GM21825 (cell line): ENCODE data around the gene BRI3.

ENCODE experiments used
- ATAC-seq: cut with Tn5 transposase; IDR thresholded peaks from one replicate; pipeline ENCODE4 v1.9.1; 2021; ENCODE audit warnings: mild to moderate bottlenecking, moderate library complexity; ENCODE audit not compliant: unreplicated experiment

The BRI3 gene, protein sequence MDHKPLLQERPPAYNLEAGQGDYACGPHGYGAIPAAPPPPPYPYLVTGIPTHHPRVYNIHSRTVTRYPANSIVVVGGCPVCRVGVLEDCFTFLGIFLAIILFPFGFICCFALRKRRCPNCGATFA

DNA sequence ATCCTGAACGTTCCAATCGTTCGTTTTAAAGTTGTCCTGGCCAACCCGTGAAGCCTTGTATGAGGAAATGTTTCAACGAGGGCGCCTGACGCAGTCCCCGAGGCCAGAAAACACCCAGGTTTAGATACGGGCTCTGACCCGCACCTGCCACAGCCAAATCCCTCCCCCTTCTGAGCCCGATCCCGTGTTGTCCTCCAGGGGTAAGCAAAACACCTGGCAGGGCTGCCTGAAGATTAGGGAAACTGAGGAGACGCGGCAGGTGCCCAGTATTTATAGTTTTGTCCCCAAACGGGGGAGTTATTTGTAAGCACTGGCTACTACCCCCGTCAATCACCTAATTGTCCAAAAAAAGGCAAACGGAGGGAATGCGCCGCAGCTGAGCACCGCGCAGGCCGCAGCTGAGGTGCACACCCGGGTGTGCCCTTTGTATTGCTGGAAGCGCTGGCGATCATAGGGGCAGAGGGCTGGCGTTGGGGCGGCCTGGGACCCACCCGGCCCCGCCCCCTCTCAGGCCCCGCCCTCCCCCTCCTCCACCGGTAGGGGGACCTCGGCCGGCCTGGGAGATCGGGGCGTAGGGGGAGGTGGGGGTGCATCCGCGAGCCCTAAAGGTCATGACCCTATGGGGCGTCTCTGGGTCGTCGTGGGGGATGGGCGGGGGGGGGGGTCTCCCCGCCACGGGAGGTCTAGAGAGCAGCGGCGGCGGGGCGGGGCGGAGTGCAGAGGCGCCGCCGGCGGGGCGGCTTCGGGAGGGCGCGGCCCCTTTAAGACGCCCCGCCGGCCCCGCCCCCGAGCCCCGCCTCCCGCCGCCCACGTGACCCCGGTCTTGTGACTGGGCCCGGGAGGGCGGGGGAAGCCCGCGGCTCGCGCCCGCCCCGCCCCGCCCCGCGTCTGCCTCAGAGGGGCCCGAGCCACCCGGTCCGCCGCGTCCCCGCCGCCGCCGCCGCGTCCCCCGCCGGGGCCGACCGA lies at the start of gene BRI3:
Gene BRI3 (plus strand): TSS at position 896 of the 966 bp plus-strand sequence. CDS start 110 bp downstream, outside the sequence.
- peak; percentile 69 for ATAC-seq

DNA sequence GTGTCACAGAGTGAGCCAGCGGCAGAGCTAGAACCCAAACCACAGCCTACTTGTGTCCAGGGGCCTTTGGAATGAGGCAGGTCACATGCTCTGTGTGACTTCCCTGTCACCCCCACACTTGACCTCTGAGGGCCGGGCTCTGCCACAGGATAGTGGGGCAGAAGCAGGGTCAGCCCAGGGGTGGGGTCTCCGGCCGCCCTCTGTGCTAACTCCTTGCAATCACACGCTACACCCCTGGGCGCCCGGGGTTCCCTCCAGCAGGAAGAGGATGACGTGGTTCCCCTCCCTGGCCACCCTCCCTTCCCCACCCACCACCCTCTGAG lies 49.3 kb upstream of the BRI3 start:
- no peak for ATAC-seq

DNA sequence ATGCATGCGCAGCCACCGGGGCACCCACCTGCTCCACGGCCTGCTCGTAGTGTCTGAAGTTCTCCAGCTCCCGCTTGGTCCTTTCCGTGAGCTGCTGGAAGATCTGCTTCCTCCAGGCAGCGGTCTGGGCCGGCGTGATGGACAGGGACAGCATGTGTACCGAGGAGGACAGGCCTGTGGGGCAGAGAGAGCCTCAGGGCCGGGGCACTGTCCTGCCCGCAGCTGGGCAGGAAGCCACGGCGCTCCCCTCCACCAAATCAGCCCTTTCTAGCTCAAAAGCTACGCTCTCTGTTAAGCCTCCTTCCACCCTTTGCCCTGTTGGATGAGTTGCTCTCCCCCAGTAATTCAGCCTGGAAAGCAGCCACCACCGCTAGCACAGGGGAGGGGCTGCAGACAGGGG lies 48.7 kb upstream of the BRI3 start:
- no peak for ATAC-seq

DNA sequence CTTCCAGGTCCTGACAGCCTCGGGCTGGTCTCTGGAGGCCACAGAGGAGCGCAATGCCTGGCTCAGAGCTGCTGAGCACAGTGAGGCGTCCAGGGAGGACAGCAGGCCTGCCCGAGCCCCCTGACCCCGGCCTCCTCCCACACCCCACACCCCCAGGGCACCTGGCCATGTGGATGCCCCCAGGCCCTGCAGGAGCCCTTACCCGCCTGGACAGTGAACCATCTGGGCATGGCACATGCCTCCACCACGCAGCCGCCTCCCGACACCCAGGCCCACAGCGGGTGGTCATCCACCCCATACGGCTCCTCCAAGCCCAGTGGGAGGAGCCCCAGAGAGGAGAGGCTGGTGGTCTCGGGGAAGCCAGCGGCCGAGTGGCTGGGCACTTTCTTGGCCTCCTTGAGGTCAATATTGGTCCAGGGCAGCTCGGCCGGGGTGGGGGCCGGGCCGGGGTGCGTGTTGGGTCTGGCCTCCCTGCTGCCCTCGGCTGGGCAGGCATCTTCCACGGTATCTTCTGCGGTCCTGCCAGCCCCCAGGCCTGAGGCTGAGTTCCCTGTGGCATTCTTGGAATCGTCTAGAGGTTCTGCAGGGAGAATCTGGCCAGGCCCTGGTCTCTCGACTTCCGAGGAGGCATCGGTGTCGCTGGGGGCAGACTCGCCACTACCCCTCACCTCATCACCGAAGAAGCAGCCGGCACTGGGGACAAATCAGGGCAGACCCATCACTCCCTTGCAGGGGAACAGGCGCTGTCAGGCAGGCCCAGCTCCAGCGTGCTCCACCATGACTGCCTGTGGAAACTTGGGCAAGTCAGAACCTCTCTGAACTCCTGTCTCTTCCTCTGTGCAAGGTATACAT lies 48.0 kb upstream of the BRI3 start:
- no peak for ATAC-seq

DNA sequence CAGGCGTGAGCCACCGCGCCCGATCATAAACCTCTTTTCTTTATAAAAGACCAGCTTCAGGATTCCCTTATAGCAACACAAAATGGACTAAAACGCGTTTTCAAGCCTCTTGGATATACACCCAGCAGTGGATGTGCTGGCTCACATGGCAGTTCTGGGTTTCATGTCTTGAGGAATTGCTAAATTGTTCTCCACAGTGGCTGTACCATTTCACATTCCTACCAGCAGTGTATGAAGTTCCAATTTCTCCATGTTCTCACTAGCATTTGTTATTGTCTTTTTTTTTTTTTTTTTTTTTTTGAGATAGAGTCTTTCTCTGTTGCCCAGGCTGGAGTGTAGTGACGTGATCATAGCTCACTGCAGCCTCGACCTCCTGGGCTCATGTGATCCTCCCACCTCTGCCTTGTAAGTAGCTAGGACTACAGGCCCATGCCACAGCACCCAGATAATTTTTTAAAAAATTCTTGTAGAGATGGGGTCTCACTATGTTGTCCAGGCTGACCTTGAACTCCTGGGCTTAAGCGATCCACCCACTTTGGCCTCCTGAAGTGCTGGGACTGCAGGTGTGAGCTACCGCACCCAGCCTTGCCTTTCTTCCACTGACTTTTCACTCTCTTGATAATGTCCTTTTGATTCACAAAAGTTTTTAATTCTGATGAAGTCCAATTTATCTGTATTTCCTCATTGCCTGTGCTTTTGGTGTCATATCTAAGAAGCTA lies 46.9 kb upstream of the BRI3 start:
- ATAC-seq = no peak

DNA sequence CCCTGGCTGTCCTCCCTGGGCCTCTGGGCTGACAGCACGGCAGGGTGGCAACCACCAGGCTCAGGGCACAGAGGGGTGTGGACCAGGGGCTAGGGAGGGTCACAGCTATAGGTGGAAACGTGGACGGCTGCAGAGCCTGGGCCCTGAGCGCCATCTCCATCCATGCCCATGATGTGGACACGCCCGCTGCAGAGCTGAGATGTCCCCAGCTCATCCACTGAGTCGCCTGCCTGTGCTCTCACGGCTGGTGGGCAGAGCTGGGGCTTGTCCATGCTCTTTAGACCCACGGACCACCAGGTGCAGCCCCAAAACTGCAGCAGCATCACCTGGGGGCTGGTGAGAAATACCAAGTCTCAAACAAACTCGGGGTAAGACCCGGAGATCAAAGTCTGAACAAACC lies 45.6 kb upstream of the BRI3 start:
- ATAC-seq = no peak

DNA sequence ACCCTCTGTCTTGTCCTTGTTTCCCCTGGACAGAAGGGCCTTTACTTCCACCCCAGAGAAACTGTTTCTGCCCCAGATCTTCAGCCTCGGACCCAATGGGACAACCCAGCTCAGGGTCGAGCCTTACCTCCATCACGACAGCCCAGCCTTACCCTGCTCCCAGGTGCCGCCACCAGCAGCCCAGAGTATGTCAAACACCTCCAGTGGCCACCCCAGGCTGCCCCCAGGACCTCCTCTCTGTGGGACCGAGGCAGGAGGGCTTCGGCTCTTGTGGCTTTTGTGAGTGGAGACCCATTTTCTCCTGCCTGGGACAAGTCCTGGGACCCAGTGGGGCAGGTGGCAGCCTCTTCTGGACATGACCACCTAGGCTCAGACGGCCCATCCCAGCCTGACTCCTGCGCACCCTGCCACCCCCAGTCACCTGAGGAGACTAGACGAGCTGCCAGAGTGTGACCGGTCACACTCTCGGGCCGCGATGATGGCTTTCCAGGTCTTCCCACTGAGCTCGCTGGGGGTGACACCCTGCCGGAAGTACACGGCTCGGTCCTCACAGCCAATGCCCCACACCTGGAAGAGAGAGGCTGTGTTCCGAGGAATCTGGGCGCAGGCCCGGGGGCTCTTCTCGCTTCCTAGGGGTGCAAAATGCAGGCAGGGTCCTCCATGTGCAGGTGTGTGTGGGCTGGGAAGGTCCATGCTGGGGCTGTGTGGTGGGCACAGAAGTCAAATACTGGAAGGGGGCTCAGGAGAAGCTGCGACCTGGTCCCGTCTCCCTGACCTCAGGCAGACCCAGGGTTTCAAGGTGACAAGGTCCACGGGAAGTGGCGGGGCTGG lies 44.9 kb upstream of the BRI3 start:
- ATAC-seq = no peak

DNA sequence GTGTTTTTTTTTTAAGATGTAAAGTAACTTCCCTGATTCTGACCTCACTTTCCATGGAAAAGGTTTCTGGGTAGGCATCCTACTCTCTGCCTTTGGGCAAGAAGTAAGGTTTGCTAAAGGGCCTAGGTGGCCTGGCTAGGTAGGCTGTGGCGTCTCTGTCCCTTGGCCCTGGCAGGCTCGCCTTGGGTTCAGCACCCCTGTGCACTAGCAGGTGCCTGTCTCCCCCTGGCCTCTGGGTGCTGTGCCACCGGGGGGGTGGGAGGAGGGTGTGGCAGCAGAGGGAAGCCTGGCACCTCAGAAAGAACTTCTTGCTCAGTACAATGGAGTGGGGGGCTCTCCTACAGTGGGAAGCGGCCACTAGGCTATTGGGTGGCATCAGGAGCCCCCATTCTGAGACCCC lies 43.4 kb upstream of the BRI3 start:
- ATAC-seq = no peak

DNA sequence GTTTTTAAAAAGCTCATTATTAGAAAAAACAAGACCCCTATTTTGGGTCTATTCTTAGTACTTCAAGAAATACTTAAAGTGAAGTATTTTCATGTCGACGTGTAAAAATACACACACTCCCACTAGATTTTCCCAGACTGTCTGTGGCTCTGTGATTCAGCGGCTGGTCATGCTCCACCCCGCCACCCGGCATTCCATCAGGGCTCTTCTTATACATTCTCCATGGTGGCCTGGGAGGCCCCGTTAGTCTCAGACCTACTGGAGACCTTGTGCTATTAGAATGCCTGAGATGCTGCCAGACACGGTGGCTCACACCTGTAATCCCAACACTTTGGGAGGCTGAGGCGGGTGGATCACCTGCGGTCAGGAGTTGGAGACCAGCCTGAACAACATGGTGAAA lies 42.5 kb upstream of the BRI3 start:
- ATAC-seq = no peak

DNA sequence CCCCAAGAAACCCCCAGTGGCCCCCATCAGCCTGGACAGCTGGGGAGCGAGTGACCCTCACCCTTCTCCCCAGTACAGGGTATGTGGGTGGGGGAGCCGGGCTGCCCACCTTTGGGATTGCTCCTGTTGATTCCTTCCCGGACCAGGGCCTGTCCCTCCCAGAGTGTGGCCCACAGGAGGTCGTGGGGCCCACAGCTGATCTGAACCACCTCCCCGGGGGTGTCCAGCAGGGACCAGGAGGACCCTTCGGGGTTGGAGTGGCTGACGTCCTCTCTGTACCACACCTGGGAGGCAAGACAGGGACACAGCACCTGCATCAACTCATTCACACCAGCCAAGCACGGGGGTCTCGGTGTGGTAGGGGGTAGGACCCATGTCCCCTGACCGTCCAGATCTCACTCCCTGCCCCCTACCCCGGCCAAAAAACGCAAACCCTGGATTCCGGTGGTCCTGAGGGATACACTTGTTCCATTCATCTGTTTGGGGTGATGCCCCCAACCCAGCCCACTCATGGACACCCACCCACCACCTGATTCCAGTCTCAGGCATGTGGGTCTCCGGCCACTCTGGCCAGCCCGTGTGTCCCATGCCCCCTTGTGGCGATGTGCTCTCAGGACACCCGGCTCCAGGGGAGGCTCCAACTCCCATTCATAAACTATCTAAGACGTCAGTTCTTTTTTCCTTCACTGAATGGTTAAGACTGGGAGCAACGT lies 40.4 kb upstream of the BRI3 start:
- peak; percentile 56 for ATAC-seq

DNA sequence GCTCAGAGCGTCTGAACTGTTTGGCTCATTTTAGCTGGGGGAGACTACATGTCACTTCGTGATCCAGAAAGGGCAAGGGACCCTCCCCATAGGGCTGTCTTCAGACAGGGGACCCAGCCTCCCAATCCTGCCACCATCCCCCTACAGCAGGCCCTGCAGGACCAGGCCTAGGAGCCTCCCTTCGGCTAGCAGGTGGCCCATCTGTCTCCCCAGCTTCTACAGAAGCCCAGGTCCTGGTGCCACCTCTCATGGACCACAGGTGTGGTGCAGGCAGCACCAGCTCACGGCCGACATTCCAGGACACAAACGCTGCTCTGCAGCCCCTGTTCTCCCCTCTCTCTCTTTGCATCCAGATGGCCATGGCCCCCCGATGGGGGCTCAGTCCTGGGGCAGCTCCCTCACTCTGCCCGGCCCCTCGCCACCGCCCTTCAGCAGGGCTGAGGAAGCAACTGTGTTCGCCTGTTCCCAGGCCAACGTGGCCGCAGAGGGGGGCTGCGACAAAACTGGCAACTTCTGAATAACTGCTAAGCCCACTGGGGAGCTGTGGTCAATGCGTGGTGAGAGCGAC lies 39.7 kb upstream of the BRI3 start:
- ATAC-seq = no peak

DNA sequence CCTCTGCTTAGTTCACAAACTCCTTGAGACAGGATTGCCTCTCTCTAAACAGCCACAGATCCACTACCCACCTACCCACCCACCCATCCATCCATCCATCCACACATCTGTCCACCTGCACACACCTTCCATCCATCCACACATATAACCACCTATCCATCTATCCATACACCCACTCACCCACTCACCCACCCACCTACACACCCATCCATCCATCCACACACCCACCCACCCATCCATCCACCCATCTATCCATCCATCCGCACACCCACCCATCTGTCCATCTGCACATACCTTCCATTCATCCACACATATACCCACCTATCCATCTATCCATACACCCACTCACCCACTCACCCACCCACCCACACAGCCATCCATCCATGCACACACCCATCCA lies 39.1 kb upstream of the BRI3 start:
- ATAC-seq = no peak

DNA sequence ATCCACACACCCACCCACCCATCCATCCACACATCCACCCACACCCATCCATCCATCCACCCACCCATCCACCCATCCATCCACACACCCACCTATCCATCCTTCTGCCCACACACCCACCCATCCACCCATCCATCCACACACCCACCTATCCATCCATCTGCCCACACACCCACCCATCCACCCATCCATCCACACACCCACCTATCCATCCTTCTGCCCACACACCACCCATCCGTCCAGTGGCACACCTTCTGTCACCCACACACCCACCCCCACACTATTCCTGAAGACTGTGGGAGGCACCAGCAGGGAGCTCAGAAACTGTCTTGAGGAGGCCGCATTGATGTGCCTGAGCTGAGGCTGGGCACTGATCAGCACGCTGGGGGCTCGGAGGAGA lies 38.6 kb upstream of the BRI3 start:
- ATAC-seq = no peak

DNA sequence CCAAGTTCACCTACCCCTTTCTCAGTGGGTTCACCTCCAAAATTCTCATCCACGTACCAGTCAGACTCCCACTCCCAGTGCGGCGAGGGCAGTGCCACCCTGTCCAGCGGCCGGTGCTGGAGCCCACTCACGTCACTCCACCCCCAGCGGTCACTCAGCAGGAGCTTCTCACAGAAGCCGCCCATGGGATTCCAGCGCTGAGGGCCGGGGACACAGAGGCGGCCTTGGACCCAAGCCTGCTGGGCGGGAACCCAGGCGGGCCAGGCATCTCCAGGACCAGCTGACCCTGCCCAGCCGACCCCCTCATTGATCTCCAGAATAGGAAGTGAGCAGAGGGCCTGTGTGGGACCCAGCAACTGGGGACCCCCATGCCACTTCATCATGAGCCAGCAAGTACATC lies 36.6 kb upstream of the BRI3 start:
- ATAC-seq = no peak

DNA sequence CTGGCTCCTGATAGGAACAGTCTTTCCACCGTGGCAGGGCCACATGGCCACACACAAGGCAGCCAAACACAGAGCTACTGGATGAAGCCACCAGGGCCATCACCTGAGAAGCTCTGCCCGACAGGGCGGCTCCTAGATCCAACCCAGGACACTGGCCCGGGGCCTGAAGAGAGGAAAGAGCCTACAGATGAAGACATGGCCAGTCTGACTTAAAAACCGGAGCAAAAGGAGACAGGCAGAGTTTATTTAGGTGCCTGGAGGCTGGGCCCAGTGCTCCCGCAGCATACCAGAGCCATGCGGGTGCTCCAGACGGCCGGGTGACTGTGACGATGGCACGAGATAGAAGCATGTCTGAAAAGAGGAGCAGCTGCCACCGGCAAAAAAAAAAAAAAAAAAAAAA lies 33.3 kb upstream of the BRI3 start:
- ATAC-seq = no peak

DNA sequence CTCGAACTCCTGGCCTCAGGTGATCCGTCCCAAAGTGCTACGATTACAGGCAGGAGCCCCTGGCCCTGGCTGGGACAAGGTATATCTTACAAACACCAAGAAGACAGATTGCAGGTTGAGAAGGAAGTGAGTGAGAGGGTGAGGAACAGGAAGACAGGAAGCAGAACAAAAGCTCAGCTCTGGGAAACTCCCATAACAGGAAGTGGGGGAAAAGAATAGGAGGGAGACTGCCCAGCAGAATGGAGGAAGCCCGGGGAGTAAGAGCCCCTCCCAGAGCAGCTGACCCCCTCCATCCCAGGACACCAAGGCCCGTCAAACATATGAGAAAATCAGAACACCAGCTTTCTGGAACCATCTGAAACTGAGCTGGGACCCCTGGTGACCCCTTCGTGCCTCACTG lies 32.4 kb upstream of the BRI3 start:
- no peak for ATAC-seq

DNA sequence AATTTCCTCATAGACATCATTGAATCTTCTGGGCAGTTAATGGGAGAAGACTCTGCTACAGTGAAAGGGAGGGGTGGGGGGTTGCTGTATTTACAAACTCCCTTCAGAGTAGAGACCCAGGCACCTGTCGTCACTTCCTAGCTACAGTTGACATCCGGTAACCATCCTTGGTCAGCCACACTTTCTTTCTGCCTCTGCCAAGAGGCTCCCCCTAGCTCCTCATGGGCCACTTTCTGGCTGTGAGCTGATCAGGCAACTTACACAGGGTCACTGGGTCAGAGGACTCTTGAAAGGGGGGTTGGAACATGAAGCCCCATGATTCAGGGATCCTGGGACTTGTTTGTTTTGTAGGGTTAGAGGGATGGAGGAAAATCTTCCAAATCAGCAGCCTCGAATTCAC lies 30.7 kb upstream of the BRI3 start:
- ATAC-seq = no peak

DNA sequence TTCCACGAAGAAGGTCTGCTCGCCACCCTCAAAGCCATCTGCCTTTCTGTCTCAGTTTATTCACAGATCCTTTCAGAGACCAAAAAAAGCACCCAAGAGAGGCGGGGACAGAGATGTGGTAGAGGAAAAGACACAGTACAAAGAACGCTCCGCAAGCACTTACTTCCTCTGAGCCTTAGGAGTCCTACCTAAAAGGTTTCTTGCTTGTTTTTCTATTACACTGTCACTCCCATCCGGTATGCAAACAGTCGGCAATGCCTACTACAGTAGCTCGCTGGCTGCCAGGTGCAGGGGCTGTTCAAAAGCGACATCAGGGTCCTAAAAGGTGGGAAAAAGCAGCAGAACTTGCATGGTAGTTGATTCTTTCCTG lies 30.3 kb upstream of the BRI3 start:
- peak; percentile 29 for ATAC-seq
